ENCODE data around the gene EIF2D.
A peak's percentile ranks its signal among the peaks of the same experiment; 100 is the strongest.

Gene EIF2D

DNA sequence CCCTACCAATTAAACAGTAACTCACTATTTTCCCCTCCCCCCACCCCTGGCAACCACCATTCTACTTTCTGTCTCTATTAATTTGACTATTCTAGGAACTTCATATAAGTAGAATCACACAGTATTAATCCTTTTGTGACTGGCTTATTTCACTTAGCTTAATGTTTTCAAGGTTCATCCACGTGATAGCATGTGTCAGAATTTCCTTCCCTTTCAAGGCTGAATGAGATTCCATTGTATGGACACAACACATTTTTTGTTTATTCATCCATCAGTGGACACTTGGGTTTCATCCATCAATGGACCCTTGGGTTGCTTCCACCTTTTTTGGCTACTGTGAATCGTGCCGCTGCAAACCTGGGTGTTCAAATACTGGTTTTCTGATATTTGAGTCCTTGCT, 41.7 kb downstream of the EIF2D start:
- no peak for DNase-seq (ENCODE audit: low read depth in 2 of 3, low spot score in 1 of 3)

DNA sequence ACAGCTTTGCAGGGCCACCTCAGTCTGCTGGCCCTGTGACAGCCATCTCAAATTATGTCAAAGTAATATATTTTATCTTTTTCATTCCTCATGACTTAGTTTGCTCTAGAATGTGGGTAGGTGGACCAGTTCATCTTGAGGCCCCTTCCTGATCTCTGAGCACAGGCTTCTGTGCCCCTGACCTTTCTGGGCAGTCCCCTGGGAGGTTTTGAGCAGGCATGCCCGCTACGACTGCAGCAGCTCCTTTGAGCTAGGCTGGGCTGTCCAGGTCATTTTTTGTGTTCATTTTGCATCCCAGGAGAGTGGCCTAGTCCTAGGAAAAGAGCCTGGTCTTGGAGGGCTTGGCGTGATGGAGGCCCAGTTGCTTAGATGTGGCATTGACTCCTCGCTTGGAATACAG, 42.7 kb downstream of the EIF2D start:
- no peak for DNase-seq (ENCODE audit: low read depth in 2 of 3, low spot score in 1 of 3)

DNA sequence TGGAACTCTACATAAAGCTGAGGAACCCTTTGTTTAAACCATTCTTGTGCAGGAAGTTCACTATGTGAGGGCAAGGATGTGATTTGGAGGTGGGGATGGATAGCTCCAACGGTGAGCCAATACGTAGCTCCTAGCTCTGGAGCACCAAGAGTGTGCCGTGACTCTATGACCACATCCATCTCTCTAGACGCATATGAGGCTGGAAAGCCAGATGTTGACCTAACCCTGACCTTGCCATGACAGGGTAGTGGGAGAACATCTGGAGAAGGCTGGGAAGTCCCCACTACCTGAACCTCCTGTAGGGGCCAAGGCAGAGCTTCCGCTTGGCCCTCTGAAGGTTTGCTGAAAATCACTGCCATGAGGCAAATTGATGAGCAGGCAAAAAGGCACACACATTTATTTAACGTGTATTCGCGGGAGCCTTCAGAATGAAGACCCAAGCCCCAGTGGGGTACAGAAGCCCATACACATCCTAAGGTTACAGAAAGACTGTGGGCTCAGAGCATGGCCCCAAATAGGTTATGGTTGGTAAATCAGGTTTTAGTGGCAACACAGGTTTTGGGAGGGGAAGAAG, 43.4 kb downstream of the EIF2D start:
- DNase-seq (ENCODE audit: low read depth in 2 of 3, low spot score in 1 of 3), result no peak

DNA sequence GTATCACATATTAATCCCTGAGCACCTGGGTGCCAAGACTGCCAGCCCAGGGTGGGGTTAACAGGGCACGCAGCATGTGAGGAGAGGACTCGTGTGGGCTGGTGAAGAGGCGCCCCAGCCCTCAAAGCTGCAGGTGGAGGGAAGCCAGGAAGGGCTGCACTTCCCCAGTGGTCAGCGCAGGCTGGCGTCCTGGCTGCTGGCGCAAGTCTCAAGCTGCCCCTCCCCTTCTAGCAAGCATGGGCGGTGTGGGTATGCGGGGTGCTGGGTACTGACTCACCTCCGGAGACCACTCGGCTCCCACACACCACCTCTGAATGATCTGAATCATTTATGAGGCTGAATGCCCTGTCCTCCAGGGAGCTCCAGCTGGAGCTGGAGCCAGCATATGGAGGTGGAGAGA, 44.0 kb downstream of the EIF2D start:
- no peak for DNase-seq (ENCODE audit: low read depth in 2 of 3, low spot score in 1 of 3)

DNA sequence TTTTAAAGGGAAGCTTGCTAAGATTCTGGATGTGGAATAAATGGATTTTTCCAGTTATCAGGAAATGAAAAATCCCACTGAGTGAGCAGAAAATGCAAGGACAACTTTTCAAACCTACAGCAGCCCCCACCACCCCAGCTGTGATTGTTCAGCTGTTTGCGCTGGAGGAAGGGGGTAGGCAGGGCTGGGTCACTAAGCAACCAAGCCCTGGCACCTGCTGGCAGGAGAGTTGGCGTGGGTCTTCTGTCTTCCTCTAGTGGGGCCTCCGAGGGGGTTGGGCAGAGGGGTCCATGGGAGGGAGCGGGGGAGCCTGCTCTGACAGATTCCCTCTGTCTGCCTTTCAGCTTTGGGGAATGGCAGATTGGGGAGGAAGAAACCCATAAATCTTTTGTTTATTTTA, 45.3 kb downstream of the EIF2D start:
- DNase-seq (ENCODE audit: low read depth in 2 of 3, low spot score in 1 of 3), result no peak

DNA sequence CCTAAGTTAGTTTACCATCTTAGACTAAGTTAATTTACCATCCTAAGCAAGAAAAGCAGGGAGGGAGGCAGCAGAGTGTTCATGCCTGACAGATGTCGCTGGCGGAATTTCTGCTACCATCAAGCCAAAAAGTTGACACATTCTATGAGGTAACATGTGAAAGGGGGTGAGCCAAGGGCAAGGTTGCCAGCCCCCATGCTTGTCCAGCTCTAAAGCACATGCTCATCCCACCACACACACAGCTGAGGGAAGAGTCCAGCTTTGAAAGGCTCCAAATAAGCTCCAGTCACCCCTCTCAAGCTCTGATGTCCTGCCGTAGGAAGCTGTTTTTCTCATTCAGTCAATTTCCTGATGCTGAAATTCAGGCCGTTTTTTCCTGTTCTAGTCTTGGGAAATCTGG, 46.3 kb downstream of the EIF2D start:
- no peak for DNase-seq (ENCODE audit: low read depth in 2 of 3, low spot score in 1 of 3)

DNA sequence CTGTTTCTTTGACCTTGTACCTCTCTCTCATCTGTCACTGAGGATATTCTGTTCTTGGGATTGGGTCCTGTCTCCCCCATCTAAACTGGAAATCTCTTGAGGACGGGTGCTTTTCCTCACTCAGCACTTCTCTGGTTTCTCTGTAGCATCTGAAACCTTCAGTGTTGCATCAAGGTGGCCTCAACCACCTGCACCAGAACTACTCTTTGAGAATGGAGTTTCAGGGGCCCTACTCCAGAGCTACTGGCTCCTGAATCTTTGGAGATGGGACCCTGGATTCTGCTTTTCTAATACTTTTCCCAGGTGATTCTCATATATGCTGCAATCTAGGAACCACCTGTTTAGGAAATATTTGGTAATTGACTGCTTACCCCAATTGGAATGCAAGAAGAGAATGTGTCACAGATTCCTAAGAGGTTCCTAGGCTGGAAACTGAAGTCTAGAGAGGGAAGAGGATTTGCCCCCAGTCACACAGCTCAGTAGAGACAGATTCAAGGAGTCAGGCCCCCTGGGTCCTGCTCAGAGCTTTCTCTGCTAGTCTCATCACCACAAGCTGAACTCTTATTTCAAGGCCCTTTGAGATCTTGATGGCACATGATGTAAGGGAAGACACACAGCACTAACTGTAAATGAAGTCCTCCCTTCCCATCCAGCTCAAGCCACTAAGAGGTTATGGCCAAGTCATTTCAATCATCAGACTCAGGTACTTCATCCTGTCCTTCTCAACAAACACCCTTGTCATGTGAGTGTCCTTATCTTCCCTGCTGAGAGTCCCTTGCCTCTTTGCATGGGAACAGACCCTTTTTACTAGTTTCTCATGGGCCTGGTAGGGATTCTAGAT, 48.7 kb downstream of the EIF2D start:
- no peak for DNase-seq (ENCODE audit: low read depth in 2 of 3, low spot score in 1 of 3)

DNA sequence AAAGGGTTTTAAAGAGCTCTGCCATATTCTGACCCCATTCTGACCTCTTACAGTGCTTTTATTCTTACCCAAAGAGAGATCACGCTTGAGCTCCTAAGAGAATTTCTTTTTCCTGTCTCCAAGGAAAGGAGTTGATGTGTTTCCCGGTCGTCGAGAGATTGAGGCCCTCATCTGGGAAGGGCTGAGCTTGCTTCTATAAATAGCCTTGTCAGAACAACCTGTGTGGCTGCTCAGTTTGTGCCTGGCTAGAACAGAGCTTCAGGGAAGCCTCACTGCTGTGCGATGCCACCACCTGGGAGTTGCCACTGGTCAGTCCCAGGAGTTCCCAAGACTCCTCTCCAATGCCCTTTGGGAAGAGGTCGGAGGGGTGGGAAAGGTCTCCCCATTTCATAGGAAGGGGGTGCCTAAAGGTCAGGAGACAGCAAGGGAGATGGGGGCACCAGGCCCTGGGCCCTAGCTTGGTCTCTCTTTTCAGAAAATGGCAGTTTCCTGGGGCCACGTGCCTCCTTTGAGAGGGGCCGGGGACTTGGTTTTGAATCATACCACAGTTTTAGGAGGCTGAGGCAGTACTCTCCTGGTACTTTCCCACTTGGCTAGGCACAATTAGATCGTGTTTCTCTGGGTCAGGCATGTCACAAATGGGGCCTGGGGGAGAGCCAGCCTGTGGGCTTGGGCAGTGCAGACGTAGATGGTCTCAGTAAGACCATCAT, 52.1 kb downstream of the EIF2D start:
- DNase-seq (ENCODE audit: low read depth in 2 of 3, low spot score in 1 of 3), result no peak

DNA sequence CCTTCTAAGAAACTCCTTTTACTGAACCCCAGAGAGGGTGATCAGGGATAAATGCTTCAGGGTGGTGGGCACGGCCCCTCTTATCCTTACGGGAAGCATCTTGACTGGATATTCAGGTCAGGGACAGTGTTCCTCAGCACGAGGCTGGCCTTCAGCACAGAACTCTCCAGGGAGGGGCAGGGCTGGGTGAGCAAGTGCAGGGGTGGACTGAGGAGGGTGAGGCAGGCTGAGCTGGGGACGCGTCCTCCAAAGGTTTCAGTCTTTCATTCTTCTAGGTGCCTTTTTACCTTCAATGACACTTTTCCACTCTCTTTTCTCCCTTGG, 52.6 kb downstream of the EIF2D start:
- DNase-seq (ENCODE audit: low read depth in 2 of 3, low spot score in 1 of 3), result no peak

DNA sequence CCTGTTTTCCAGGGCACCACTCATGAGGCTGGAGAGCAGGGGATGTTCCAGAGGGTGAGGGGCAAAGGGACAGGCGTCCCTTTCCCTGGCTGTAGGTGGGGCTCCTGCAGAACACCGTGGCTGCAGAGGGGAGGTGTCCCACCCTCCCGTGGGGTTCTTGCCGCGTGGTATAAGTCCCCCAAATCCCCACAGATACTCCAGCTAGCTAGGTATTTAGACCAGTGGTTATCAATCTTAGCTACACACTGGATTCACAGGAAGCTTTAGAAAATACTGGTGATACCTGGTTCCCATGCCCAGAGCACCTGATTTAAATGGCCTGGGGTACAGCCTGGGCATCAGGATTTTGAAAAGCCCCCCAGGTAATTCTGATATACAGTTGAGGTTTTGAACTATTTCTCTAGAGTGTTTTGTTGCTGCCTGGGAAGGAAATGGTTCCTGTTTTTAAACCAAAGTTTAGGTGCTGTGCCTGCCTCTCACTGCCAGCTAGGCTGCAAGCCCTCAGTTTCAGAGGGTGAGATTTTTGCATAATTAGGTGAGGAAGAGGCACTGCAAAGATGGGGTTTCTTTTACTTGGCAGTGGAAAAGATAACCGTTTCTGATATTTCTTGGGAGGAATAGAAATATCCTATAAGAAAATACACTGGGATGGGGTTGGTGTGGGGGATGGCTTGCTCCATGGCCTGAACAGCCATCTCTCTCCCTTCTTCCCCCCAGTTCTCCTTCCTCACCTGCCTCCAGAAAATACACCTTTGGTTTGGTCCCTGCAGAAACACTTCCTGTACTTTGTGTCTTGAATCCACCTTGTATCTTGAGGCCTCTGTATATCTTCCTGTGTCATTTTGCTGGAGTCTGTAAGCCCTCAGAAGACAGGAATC, 53.2 kb downstream of the EIF2D start:
- DNase-seq (ENCODE audit: low read depth in 2 of 3, low spot score in 1 of 3), result no peak

DNA sequence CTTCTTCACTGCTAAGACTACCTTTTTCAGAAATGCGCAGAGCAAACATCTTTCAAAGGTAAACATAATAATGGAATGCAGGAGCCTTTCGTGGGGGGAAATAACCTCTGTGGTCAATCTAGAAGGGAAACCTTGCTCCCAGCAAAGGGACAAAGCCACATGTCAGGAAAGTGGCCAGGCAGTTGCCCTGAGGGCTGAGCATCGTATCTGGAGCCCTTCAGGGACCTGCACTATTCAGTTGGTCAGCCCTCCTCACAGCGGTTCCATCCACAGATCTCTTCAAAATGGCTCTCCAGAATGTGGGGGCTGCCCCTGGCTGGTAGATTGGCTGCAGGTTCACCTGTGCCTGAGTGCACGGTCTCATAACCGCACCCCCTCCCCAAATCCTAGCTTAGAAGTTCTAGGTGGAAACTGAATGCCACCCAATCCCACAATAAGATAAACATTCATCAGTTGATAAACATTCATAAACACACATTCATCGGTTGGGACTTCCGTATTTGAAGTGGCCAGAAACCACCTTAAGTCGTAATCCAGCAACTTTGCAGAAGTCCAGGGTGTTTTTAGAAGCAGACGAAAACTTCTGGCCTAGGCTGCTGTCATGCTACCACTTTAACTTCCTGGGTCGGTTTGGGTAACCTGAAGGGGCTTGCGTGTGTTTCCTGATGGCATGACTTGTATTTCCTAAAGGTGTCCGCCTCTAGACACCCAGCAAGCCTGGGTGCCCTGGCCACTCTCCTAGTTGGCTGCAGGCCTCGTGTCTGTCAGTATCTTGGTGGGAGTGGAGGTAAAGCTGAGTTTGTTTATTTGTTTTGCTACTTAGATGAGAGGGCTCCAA, 54.4 kb downstream of the EIF2D start:
- DNase-seq (ENCODE audit: low read depth in 2 of 3, low spot score in 1 of 3), result no peak

DNA sequence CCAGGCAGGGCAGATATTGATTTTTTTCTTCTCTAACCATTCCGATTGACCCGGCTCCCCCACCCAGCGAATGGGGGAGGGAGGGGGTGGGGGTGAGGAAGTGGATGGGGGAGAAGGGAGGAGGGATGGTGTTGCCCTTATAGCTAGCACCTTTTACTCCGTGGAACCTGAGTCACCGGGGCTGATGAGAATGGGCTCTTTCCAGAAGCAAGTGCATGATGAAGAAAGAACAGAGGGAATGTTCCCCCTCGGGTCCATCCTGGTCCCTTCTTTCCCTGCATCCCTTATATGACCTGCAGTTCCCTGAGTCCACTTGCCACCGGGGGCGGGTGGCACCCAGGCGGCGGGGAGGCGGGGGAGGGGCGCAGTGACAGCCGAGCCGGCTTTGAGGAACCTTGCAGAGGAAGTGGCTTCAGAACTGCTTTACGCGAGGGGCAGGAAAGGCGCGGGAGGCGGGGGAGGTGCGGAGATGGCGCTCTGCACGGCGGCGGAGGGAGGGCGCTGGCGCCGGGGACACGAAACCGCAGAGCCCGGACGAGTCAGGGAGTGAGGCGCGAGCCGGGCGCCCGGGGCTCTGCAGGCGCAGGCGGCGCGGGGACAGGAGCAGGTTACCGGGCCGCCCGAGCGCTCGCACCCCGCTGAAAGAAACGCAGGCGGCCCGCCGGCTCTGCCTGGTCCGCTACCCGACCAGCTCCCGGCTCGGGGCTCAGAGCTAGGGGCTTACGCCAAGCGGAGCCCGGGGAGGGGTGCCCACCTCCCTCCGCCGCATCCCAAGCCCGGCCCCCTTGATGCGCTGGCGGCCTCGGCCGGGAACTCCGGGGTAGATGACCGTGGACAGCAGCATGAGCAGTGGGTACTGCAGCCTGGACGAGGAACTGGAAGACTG, 55.3 kb downstream of the EIF2D start:
- peak; percentile 80 to 83 (median 82) for DNase-seq (ENCODE audit: low read depth in 2 of 3, low spot score in 1 of 3)

DNA sequence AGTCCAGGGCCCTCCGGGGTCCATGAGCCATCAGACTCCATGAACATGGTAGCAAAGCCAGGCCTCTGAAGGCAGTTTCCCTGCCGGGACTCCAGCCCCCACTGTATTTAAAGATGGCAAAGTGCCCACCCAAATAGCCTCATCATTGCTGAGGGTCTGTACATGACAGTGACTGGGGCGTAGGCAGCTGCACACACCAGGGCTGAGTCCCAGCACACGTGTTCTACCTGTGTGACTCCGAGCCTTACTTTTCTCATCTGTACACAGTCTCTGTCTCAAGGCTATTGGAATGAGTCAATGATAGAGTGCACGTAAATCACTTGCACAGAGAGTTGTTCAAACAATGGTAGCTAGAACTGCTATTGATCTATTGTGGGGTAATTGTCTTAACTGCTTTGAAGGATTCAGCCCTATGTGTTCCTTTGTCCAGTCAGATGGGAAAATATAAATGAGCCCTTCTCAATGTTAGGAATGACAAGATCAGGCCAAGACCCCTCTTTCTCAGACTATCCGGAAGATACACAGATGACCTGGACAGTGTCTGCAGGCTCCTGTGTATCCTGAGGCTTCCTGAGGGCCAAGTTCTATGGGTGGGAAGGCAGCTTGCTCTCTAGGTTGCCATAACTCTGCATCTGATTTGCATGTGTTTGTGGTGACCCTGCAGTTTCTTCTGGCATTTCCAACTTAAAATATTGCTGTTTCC, 56.1 kb downstream of the EIF2D start:
- no peak for DNase-seq (ENCODE audit: low read depth in 2 of 3, low spot score in 1 of 3)

DNA sequence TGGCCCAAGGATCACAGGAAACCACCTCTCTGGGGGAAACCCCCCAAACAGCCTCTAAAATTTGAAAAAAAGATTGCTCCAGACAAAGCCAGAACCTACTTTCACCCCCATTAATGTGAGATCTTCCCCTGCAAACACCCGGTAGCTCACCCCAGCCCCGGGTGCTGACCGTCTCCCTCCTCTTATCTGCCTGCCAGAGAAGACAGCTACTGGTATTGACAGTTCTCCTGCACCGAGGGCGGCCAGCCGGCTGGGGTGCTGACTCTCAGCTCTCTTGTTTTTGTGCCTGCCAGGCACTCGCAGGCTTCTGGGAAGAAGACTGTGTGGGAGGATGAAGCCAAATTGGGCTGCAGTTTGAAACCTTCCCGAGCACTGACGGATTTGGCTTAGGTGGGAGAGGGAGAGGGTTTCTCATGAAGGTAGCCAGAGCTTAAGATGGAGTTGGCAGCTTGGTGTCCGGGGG, 56.8 kb downstream of the EIF2D start:
- DNase-seq (ENCODE audit: low read depth in 2 of 3, low spot score in 1 of 3), result no peak

DNA sequence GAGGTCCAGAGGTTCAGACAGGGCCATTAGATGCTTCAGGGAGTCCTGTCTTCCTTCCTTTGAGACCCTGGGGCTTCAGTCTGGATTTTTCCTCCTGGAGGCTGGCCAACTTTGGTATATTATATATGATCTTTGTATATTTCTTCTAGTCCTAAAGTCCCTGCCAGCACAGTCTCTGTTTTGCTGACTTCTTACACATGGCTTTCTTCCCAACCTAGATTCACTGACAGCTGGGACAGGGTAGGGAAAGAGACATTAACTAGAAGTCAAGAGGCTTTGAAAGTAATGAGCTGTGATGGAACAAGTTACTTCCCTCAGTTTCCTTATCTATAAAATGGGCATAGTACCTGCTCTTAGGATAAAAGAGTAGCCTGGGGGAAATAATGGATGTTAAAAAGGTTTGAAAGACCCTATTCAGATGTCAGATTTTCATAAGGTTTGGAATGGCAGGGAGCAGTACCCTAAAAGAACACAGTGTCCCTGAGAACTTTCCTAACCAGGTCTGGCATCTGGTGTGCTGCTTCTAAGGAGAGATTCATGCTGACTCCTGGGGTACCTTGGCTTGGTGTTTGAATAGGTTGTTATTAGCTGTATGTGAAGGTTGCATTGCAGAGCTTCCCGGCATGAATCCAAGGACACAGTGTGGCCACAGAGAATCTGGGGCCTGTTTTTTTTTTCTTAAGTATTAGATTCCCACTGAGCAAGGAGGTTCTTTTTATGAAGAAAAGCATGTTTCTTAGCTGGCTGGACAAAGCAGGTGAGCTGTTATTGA, 57.4 kb downstream of the EIF2D start:
- no peak for DNase-seq (ENCODE audit: low read depth in 2 of 3, low spot score in 1 of 3)

DNA sequence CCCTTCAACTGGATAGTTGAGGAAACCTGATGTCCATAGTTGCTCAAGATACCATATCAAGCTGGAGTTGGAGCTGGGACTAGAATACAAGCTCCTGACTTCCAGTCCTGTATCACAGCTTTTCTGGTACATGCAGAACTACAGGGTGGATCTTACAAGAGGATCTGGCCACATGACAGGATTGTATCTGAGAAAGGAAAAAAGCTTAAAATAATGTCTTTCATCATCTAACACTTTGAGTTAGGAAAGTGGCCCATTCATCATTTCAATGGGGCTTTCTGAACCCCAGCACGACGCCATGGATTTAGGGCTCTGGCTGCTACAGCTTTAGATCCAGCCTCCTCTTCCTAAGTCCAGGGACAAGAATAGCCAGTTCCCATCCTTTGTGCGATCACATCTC, 58.1 kb downstream of the EIF2D start:
- DNase-seq (ENCODE audit: low read depth in 2 of 3, low spot score in 1 of 3), result no peak

DNA sequence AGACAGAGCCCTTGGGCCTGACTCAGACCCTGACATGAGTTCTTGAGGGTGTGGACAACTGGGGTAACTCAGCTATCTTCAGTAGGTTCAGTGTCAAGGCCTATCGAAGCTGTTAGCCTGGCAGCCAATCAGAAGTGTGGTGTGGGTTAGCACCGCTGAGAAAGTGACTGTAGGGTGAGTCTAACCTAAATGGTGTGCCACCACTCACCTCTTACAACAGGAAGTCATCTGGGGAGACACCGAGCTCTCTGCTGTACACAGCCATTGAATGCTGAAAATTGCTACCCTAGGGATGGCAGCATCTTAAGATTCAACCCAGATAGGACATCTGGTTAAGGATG, 60.3 kb downstream of the EIF2D start:
- peak in 2 of 3 donors; percentile 66 to 75 for DNase-seq (ENCODE audit: low read depth in 2 of 3, low spot score in 1 of 3)

DNA sequence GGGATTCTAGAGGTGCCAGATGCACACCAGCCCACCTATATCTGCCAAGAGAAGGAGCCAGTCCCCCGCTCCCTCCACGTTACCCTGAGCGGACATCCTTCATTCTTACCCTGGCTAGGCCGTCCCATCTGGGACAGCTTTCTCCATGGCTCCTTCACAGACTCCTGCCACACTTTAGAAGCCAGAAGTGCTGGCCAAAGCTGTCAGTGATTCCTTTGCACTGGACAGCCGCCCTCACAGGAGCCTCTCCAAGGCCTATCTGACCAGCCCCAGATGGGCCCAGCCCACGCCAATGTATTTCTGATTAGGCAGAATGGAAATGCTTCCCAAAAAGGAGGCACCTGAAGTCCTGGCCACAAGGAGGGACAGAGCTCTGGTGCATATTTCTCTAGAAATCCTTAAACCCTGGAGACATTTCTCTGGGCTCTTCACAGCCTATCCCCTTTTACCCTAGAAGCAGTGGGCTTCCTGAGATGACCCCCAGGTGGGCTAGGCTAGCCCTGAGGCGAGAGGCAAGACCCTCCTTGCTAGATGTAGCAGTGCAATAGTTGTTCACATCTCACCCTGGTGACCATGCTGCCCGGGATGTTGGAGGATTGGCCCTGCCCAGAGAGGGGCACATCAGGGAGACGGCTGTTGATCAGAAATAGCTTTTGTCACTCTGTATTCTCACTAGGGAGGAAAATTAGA, 60.8 kb downstream of the EIF2D start:
- DNase-seq (ENCODE audit: low read depth in 2 of 3, low spot score in 1 of 3), result no peak
